ENCODE data around the gene SLCO3A1.

Gene SLCO3A1

GRCh38 chr15:91973481-91973880 lies 120.0 kb downstream of the SLCO3A1 start:
- peak in 1 of 3 donors; percentile 39 for DNase-seq

DNA sequence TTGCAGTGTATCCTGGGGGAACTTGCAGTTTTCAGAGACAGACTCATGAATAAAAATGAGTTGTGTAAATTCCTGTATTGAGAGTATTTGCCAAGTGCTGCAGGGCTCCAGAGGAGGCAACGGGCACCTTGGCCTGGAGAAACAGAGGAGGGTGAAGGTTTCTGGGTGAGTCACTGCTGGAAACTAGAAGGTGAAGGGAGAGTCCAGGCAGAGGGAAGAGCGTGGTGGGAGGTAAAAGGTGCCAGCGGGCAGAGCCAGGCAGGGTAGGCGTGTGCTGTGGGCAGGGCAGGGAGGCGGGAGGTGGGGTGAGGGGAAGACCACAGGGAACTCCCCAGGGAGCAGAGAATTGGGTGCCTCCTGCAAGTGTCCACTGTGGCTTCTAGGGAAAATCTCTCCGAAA lies 120.8 kb downstream of the SLCO3A1 start:
- peak in 1 of 3 donors; percentile 38 for DNase-seq

GRCh38 chr15:91975241-91975978 lies 121.9 kb downstream of the SLCO3A1 start:
- DNase-seq: peak in 1 of 3 donors; percentile 22

- DNase-seq: peak; percentile 44 to 70 (median 56)
Observed at GRCh38 chr15:91976966-91977365, 123.5 kb downstream of the SLCO3A1 start.

GRCh38 chr15:91980502-91981267 lies 127.2 kb downstream of the SLCO3A1 start:
- no peak for DNase-seq

- DNase-seq: no peak
Observed at GRCh38 chr15:91981821-91982800, 128.6 kb downstream of the SLCO3A1 start.

- no peak for DNase-seq
Observed at GRCh38 chr15:91983729-91984340, 130.3 kb downstream of the SLCO3A1 start.

- DNase-seq: no peak
Observed at GRCh38 chr15:91985297-91985696, 131.8 kb downstream of the SLCO3A1 start.

DNA sequence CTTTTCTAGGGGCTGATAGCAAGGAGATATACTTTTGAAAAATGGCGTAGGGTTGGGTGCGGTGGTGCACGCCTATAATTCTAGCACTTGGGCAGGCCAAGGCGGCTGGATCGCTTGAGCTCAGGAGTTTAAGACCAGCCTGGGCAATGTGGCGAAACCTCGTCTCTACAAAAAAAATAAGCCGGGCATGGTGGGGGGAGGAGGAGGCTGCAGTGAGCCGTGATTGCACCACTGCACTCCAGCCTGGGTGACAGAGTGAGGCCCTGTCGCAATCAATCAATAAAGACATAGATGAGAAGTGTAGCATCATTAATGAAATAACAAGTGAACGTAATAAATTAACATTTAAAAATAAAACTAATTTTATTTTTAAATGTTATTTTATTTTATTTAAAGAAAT lies 134.6 kb downstream of the SLCO3A1 start:
- no peak for DNase-seq

DNA sequence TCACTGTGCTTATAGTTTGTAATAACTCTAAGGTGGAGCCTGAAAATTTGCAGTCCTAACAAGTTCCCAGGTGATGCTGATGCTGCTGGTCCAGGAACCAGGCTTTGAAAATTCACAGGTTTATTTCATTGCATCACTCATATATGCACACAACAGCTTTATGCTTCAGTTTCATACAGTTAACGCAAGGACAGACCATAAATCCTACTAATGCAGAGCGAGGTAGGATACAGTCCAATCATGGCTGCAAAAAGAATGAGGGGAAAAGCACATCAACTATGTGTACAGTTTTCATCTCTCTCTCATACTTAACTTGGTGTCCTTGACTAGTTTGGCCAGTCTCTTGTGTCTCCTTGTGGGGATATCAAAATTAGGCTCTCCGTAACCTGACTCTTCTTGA lies 135.1 kb downstream of the SLCO3A1 start:
- no peak for DNase-seq

DNA sequence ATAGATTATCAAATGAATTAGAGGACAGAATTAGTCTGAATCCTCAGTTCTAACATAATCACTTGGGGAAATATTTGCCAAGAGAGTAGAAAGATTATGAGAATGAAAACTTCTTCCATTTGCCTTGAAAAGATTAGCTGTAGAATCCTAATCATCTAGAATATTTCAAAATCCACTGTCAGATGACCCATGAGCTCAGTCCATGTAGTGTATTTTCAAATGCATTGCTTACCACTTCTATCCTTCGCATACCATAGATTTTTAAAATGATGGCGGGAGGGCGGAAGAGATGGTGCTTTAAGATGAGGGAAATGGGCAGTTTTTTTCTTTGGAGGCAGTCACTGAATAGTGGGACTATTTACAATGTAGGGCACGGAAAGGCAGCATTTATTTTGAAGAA lies 136.3 kb downstream of the SLCO3A1 start:
- DNase-seq: no peak

DNA sequence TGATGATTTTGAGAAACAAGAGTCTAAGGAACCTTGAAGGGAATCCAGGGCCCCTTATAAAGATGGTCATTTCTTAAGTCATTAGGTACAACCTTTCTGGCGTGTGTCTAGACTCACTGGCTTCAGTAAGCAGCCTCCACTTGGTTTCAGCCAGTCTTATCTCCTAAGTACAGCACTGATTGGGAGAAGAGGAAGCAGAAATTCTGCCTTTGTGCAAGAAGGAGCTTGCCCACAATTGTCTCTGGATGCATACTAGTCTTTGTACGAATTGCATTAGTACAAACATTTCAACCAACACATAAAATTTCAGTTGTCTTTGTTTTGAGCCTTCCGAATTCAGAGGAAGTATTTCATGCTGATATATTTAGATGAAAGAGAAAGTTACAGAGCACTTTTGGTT lies 139.4 kb downstream of the SLCO3A1 start:
- DNase-seq: peak; percentile 33 to 47 (median 34)

- DNase-seq: no peak
Observed at GRCh38 chr15:91995146-91995545, 141.6 kb downstream of the SLCO3A1 start.

DNA sequence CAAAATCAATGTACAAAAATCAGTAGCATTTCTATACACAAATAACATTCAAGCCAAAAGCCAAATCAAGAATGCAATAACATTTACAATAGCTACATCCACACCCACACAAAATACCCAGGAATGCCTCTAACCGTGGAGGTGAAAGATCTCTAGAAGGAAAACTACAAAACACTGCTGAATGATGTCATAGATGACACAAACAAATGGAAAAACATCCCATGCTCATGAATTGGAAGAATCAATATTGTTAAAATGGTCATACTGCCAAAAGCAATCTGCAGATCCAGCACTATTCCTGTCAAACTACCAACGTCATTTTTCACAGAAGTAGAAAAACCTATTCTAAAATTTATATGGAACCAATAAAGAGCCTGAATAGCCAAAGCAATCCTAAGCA lies 143.7 kb downstream of the SLCO3A1 start:
- DNase-seq: no peak

DNA sequence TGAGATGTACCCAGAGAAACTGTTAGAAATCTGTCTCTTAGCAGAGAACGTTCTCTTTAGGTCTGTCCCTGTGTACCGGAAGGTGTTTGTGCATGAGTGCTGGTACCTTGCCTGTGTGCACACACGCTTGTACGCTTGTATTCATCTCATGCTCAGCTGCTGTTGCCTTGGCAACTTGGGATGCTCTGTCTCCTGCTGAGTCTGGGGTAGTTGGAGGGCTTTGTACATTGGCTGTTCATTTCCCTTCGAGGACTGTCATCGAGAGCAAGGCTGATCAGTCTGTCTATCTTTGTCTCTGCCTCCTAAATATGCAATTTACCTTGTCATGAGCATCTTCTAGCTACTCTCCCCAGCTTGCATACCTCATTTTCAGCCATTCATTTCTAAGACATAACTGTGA lies 147.2 kb downstream of the SLCO3A1 start:
- DNase-seq: no peak

GRCh38 chr15:92001307-92001706 lies 147.8 kb downstream of the SLCO3A1 start:
- DNase-seq: no peak

DNA sequence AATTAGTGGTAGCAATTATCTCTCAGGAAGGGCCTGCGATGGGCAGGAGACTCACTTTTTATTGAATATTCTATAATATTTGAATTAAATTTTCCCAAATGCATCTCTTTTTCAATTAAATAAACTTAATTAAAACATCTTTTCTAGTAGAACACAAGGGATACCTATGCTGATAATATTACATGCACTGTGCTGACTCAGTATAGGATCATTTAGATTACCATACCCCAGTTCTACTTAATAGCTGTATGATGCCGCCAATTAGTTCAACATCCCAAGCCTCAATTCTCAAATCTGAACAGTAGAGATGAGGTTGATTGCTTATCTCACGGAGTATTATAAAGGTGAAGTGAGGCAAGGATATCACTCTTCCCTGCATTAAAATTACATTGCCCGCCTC lies 149.2 kb downstream of the SLCO3A1 start:
- no peak for DNase-seq

DNA sequence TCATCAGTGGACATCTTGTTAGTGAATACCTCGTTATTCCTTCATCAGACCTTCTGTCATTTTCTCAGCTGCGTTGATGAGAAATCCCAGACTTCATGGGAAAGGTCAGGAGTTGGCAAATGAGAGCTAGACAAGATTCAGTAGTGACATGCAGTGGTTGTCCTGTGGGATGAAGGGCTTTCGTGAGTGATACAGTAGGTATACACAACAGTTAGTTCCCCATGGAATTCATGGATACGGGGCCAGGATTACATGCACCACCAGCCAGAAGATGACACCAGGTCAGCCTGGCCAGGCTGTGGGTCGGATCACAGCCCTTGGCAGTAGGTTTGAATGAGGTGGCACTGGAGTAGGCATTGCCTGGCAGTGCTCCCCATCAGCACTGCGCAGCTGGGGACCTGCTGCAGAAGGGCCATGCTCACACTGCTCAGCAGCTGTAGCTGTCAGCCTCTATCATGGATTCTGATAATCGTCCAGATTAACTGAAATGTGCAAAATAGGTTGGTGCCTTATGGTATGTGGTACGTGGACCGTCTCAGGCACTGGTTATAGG lies 150.1 kb downstream of the SLCO3A1 start:
- DNase-seq: no peak

- DNase-seq: no peak
Observed at GRCh38 chr15:92005154-92005553, 151.6 kb downstream of the SLCO3A1 start.

GRCh38 chr15:92006186-92007028 lies 152.9 kb downstream of the SLCO3A1 start:
- DNase-seq: peak in 2 of 3 donors; percentile 22 to 43

- no peak for DNase-seq
Observed at GRCh38 chr15:92009162-92009561, 155.7 kb downstream of the SLCO3A1 start.
